ENCODE data around the gene PSPH.
A peak's percentile ranks its signal among the peaks of the same experiment; 100 is the strongest.

PSPH gene

GRCh38 chr7:55996856-55997500, 54.3 kb downstream of the PSPH start:
- DNase-seq (ENCODE audit: low read depth) = no peak

GRCh38 chr7:55992346-55992745, 58.9 kb downstream of the PSPH start:
- no peak for DNase-seq (ENCODE audit: low read depth)

GRCh38 chr7:55983537-55983936, 67.7 kb downstream of the PSPH start:
- DNase-seq (ENCODE audit: low read depth) = no peak

GRCh38 chr7:55980266-55980665, 71.0 kb downstream of the PSPH start:
- no peak for DNase-seq (ENCODE audit: low read depth)

GRCh38 chr7:55977831-55978230, 73.4 kb downstream of the PSPH start:
- no peak for DNase-seq (ENCODE audit: low read depth)

DNA sequence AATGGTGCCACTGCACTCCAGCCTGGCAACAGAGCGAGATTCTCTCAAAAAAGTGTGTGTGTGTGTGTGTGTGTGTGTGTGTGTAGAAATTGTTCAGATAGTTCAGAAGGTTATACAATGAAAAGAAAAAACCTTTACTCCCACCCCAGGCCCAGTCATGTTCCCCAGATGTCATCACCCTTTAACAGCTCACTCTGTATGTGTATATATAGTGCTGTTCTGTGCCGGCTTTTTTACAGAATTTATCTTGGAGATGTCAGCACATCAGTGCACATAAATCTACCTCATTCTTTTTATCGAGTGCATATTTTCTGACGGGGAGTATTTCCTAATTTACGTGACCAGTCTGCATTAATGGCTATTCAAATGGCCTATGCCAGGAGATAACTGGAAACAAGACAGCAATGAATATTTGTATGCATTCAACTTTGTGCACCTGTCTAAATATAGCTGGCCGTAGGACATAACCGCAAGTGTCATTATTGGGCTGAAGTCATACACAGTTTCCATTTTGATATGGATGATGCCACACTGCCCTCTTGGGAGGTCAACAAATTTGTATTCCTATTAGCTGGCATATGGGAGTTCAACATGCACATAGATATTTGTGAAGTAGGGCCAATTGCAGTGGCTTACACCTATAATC, 75.1 kb downstream of the PSPH start:
- DNase-seq (ENCODE audit: low read depth) = no peak

GRCh38 chr7:55973747-55974250, 77.4 kb downstream of the PSPH start:
- DNase-seq (ENCODE audit: low read depth) = no peak

DNA sequence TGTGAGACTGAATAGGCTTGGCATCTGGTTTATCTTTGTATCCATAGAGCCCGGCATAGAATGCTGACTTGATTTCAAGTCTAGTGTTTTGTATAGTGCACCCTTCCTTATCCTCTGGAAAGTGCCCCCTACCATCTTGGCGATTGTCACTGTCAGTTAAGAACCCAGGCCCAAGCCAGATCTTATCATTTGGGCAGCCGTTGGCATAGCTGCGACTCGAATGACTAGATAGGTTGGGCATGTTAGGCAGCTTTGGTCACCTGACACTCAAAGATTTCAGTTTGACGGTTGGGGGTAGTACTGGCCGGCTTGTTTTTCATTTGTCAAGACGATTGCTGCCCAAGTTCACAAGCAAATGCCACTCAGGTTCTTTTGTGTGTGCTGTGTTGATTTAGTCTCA, 80.3 kb downstream of the PSPH start:
- DNase-seq (ENCODE audit: low read depth) = no peak

GRCh38 chr7:55970561-55970960, 80.7 kb downstream of the PSPH start:
- no peak for DNase-seq (ENCODE audit: low read depth)

- DNase-seq (ENCODE audit: low read depth) = no peak
These were observed 81.9 kb downstream of the PSPH start for GRCh38 chr7:55969391-55969790.

DNA sequence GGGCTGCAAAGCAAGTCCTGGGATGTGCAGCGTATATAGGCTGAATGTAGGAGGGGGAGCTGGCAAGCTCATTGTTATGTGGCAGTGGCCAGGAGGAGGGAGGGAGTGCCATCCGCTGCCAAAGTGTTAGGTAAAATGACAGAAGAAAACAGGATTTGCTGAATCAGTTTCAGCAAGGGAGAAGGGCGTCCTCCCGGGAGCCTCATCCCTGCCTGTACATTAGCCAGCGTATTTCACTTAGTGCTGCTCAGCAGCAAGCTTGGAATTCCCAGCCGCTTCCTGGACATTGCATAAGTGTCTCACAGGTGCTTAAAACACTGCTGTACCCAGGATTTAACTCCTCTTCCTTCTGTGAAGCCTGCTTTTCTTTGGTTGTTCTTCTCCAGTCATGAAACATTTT, 84.4 kb downstream of the PSPH start:
- no peak for DNase-seq (ENCODE audit: low read depth)

- no peak for DNase-seq (ENCODE audit: low read depth)
These were observed 85.3 kb downstream of the PSPH start for GRCh38 chr7:55965805-55966421.

- DNase-seq (ENCODE audit: low read depth) = no peak
These were observed 86.2 kb downstream of the PSPH start for GRCh38 chr7:55965100-55965470.

DNA sequence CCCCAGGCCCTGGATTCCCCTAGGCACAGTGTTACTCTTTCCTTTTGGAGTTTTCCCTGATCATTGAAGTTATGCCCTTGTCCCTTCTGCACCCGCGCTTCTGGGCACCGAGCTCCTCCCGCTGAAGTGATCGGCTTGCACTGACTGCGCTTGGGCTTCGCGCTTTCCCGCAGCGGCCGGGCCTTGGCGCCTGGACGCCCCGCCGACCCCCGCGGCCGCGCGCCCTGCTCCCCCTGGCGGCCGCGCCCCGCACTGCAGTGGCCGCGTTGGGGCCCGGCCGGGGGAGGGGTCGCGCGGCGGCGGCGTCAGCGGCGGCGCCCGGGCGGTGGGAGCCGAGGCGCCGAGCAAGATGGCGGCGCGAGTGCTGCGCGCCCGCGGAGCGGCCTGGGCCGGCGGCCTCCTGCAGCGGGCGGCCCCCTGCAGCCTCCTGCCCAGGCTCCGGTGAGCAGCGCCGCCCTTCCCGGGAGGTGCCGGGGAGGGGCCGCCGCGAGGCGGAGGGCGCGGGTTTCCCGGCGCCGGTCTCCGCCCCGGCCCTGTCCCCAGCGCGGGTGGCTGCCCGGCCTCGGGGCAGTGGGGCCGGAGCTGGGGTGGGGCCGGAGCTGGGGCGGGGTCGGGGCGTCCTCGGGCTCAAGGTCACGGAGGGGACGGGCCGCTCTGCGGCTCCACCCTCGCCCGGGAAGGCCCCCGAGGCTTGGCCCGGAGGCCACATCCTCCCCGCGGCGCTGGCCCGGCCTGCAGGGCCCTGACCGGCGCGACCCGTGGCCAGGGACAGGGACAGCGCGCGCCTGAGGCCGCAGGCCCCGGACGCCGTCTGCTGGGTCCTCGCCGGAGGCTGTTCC, 86.8 kb downstream of the PSPH start, which contains the start of gene NIPSNAP2:
NIPSNAP2 (plus strand) TSS at position 325 of the 839 bp plus-strand sequence; CDS start at position 350, 25 bp downstream.
- DNase-seq (ENCODE audit: low read depth) = peak; percentile 42

GRCh38 chr7:55963584-55964168, 87.6 kb downstream of the PSPH start:
- DNase-seq (ENCODE audit: low read depth) = no peak

DNA sequence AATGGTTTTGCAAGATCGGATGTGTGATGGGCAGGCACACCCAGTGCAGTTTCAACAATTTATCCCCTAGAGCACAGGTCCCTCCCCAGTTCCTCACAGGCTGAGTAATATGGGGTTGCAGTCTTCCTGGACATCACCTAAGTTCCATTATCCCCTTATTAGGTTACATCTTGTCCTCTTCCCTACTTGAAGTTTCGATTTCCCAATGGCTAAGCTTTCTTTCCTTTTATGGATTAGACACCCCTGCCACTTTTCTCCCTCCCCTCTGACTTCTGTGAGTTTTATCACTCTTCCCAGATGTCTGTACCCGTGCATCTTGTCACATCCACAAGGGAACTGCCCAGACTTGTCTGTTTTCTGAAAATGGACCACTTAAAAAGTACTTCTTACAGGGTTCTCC, 89.2 kb downstream of the PSPH start:
- DNase-seq (ENCODE audit: low read depth) = no peak

All from T follicular helper cell (primary cell).